ENCODE measurements around the gene ADGRG6. TPM values are rescaled to one million over a fixed set of nuclear protein-coding genes. Genes with fewer than 3 reads are reported as not detected.
"Not testable (repeated sequence)": the region's sequence is repeated elsewhere in the genome, so short reads cannot be mapped to it uniquely, and the experiment has no call there.

ADGRG6 gene
- polyA plus RNA-seq, 1 donor: 41.8 TPM

DNA sequence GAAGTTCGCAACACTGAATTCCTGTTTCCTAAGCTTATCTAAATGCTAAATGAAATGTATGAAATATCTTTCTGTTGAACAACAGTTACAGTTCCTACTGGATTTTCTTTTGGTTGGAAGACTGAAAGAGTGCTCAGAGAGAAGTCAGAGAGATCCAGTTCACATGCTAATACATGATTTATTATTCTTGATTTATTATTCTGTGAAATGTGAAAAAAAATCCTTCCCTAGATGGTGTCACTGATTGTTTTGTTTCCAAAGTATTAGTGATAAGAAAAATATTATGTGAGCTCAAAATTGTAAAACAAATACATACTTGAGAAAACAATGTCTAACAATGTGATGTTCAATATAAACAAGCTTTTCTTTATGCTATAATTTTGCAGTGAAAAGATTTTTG, 42.1 kb downstream of the ADGRG6 start:
- no CpG with 5 or more reads among the region's 1 CpG for WGBS (ENCODE audit: insufficient coverage, low lambda C conversion rate)

DNA sequence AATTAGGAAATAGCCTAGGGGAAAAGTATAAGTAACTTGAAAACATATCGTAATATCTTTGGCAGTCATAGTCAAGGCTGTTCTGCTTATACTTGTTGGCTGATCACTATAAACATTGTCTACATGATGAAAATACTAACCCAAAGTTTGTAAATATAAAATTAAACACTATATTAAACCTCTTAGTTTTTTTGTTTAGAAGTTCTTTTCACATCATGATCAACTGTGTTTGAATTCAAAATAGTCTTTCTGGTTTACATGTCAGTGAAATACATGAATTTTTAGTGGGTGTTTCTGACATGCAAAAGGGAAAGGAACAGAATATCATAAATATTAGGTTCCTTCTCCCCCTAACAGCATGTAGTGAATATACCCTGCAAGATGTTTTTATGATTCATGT, 43.5 kb downstream of the ADGRG6 start:
- Histone ChIP-seq H3K27me3 (ENCODE audit: control insufficient read depth, insufficient read depth, low read length) (no peaks in the 10 kb centered on the region), H3K36me3 (ENCODE audit: control insufficient read depth, insufficient read depth, low read length) (no peaks in the 10 kb centered on the region), H3K4me1 (ENCODE audit: control insufficient read depth, insufficient read depth, low read length) (no peaks in the 10 kb centered on the region), H3K4me3 (ENCODE audit: low read length) (no peak overlapping the region), H3K27ac (ENCODE audit: low read length) (no peak overlapping the region), H3K9me3 (ENCODE audit: control insufficient read depth, low read depth, low read length) (no peaks in the 10 kb centered on the region)
- no peak for DNase-seq
- WGBS (ENCODE audit: insufficient coverage, low lambda C conversion rate): 88% methylated on average over 1 of the region's 1 CpG

More for the DNA sequence above, 42.1 kb downstream of the ADGRG6 start:
- no peak overlapping the region for H3K4me3 ChIP-seq (ENCODE audit: low read length)
- no peak overlapping the region for H3K27ac ChIP-seq (ENCODE audit: low read length)
- H3K36me3 ChIP-seq (ENCODE audit: control insufficient read depth, insufficient read depth, low read length): no peaks in the 10 kb centered on the region
- no peak for DNase-seq
- H3K4me1 ChIP-seq (ENCODE audit: control insufficient read depth, insufficient read depth, low read length): no peaks in the 10 kb centered on the region
- no peaks in the 10 kb centered on the region for H3K9me3 ChIP-seq (ENCODE audit: control insufficient read depth, low read depth, low read length)
- no peaks in the 10 kb centered on the region for H3K27me3 ChIP-seq (ENCODE audit: control insufficient read depth, insufficient read depth, low read length)

DNA sequence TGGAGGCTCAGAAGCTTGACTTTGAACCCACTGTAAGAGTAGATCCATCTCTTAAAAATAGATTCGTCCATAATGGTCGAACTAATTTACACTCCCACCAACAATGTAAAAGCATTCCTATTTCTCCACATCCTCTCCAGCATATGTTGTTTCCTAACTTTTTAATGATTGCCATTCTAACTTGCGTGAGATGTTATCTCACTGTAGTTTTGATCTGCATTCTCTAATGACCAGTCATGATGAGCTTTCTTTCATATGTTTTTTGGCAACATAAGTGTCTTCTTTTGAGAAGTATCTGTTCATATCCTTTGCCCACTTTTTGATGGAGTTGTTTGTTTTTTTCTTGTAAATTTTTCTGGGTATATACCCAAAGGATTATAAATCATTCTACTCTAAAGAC, 44.4 kb downstream of the ADGRG6 start:
- not testable (repeated sequence) for H3K9me3 ChIP-seq (ENCODE audit: control insufficient read depth, low read depth, low read length); H3K27me3 ChIP-seq (ENCODE audit: control insufficient read depth, insufficient read depth, low read length); H3K36me3 ChIP-seq (ENCODE audit: control insufficient read depth, insufficient read depth, low read length); H3K27ac ChIP-seq (ENCODE audit: low read length); H3K4me1 ChIP-seq (ENCODE audit: control insufficient read depth, insufficient read depth, low read length); DNase-seq; H3K4me3 ChIP-seq (ENCODE audit: low read length)
- no CpG with 5 or more reads among the region's 3 CpGs for WGBS (ENCODE audit: insufficient coverage, low lambda C conversion rate)

DNA sequence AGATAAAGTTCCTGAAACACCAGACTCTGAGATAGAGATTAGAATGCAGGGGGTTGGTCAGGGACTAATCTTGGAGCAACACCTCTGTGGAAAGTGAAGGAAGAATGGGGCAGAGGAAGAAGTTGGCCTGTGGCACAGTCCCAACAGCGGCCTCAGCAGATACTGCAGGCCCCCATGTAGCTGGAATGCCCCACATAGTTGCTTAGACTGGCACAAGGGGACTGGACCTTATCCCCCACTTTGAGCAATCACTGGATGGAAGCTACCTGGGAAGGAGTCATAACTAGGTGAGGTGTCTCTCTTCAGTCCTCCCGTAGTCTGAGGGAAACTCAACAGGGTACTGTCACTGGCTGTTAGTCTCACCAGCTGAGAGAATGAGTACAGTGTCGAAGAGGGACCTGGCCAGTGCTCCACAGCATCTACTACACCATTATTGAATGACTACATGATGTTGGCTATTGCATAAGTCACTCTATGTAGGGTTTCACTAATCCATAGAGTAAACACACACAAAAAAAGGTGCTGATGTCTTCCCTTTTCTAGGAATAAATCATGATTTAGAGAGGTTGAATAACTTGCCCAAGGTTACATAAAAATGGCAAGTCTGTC, 47.5 kb downstream of the ADGRG6 start:
- no peaks in the 10 kb centered on the region for H3K4me1 ChIP-seq (ENCODE audit: control insufficient read depth, insufficient read depth, low read length)
- H3K9me3 ChIP-seq (ENCODE audit: control insufficient read depth, low read depth, low read length): peaks cover 4% of the 10 kb centered on the region
- no peak overlapping the region for H3K27ac ChIP-seq (ENCODE audit: low read length)
- no CpG with 5 or more reads among the region's 3 CpGs for WGBS (ENCODE audit: insufficient coverage, low lambda C conversion rate)
- no peaks in the 10 kb centered on the region for H3K36me3 ChIP-seq (ENCODE audit: control insufficient read depth, insufficient read depth, low read length)
- H3K4me3 ChIP-seq (ENCODE audit: low read length): no peak overlapping the region
- DNase-seq: no peak
- no peaks in the 10 kb centered on the region for H3K27me3 ChIP-seq (ENCODE audit: control insufficient read depth, insufficient read depth, low read length)

DNA sequence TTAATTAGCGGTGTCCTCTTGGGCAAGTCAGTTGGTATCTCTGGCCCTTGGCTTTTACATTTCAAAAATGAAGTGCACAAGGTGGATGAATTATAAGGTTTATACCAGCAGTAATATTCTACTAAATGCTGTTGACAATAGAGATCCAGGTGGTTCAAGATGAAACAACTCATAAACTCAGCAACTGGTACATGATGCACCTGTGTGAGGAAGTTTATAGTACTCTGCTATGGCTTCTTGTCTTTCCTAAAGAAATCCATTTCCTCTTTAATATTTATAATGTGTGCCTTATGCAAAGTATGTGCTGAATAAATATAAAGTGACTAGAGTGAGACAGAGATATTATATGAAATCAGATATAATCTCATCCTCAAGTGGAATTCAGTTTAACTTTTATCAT, 48.5 kb downstream of the ADGRG6 start:
- no peaks in the 10 kb centered on the region for H3K36me3 ChIP-seq (ENCODE audit: control insufficient read depth, insufficient read depth, low read length)
- H3K27ac ChIP-seq (ENCODE audit: low read length): no peak overlapping the region
- no peaks in the 10 kb centered on the region for H3K4me1 ChIP-seq (ENCODE audit: control insufficient read depth, insufficient read depth, low read length)
- H3K9me3 ChIP-seq (ENCODE audit: control insufficient read depth, low read depth, low read length): peaks cover 4% of the 10 kb centered on the region
- H3K4me3 ChIP-seq (ENCODE audit: low read length): no peak overlapping the region
- H3K27me3 ChIP-seq (ENCODE audit: control insufficient read depth, insufficient read depth, low read length): no peaks in the 10 kb centered on the region
- DNase-seq: no peak
- 100% methylated on average over 1 of the region's 1 CpG for WGBS (ENCODE audit: insufficient coverage, low lambda C conversion rate)

DNA sequence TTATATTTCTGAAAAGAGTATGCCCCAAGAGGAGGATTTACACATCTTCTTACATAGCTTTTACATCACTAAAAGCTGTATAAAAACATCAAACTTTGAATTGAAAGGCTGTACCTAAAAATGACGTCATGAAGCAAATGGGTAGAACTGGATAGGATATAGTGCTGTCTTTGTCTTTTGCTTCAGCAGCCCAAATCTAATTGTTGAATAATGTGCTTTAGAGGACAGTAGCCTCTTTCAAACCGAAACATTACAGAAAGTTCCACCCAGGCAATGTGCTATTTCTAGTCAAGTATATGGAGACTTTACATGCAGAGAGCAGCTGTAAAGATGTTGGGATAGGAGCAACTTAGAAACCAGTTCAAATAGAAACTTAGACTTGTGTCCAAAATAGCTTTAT, 51.9 kb downstream of the ADGRG6 start:
- WGBS (ENCODE audit: insufficient coverage, low lambda C conversion rate): no CpG with 5 or more reads among the region's 2 CpGs
- no peak overlapping the region for H3K27ac ChIP-seq (ENCODE audit: low read length)

DNA sequence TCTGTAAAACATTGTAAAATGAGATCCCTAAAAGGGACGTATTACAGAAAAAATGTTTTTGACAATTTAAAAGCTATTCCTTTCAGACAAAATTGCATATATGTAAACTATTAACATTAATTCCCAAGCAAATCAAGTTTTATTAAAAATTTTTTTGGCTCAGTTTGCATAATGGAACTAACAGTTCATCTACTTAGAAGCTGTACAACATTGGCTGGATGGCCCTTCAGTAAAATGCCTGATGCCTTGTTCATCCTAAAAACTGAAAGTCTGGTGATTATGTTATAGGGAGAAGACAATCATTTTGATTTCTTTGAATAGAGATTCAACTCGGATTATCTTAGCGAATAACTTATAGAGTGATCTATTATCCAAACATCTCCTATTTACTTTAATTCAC, 52.8 kb downstream of the ADGRG6 start:
- no peak for DNase-seq
- Histone ChIP-seq H3K36me3 (ENCODE audit: control insufficient read depth, insufficient read depth, low read length) (no peaks in the 10 kb centered on the region), H3K4me1 (ENCODE audit: control insufficient read depth, insufficient read depth, low read length) (no peaks in the 10 kb centered on the region), H3K9me3 (ENCODE audit: control insufficient read depth, low read depth, low read length) (peaks cover 4% of the 10 kb centered on the region), H3K4me3 (ENCODE audit: low read length) (no peak overlapping the region), H3K27me3 (ENCODE audit: control insufficient read depth, insufficient read depth, low read length) (no peaks in the 10 kb centered on the region), H3K27ac (ENCODE audit: low read length) (no peak overlapping the region)
- WGBS (ENCODE audit: insufficient coverage, low lambda C conversion rate): no CpG with 5 or more reads among the region's 3 CpGs

More for the DNA sequence above, 51.9 kb downstream of the ADGRG6 start:
- Histone ChIP-seq H3K4me3 (ENCODE audit: low read length) (no peak overlapping the region), H3K9me3 (ENCODE audit: control insufficient read depth, low read depth, low read length) (peaks cover 4% of the 10 kb centered on the region), H3K36me3 (ENCODE audit: control insufficient read depth, insufficient read depth, low read length) (no peaks in the 10 kb centered on the region), H3K27me3 (ENCODE audit: control insufficient read depth, insufficient read depth, low read length) (no peaks in the 10 kb centered on the region), H3K4me1 (ENCODE audit: control insufficient read depth, insufficient read depth, low read length) (no peaks in the 10 kb centered on the region)
- no peak for DNase-seq

DNA sequence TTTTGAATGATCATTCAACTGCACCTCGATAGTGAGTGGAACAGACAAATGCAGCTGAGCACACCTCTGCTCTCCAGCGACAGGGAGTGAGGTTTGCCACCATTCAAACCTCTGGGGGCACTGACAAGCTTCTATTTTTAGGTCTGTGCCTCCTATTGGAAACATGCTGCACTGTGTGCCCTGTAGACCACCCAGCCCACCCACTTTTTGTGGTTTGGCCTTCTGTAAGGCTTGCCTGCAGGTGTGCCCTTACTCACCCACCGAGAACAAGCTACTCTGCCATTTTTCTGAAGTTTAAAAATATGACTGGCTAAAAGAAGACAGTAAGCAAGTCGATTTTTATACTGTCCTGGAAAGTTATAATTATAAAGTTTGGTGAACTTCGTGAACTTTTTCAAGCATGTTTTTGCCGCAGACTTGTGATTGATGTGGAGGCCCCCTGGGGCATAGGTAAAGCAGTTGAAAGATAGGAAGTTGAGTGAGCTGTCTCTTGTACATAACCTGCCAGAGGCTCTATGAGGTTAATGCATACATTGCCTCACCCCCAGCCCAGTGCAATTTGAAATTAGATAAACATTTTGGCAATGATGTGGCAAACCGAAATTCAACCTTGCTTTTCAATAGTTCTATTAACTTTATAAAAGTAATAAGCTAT, 53.8 kb downstream of the ADGRG6 start:
- H3K27ac ChIP-seq (ENCODE audit: low read length): no peak overlapping the region
- no peak for DNase-seq
- H3K4me3 ChIP-seq (ENCODE audit: low read length): no peak overlapping the region
- H3K4me1 ChIP-seq (ENCODE audit: control insufficient read depth, insufficient read depth, low read length): no peaks in the 10 kb centered on the region
- no CpG with 5 or more reads among the region's 7 CpGs for WGBS (ENCODE audit: insufficient coverage, low lambda C conversion rate)
- H3K27me3 ChIP-seq (ENCODE audit: control insufficient read depth, insufficient read depth, low read length): no peaks in the 10 kb centered on the region
- peaks cover 4% of the 10 kb centered on the region for H3K9me3 ChIP-seq (ENCODE audit: control insufficient read depth, low read depth, low read length)
- H3K36me3 ChIP-seq (ENCODE audit: control insufficient read depth, insufficient read depth, low read length): no peaks in the 10 kb centered on the region

DNA sequence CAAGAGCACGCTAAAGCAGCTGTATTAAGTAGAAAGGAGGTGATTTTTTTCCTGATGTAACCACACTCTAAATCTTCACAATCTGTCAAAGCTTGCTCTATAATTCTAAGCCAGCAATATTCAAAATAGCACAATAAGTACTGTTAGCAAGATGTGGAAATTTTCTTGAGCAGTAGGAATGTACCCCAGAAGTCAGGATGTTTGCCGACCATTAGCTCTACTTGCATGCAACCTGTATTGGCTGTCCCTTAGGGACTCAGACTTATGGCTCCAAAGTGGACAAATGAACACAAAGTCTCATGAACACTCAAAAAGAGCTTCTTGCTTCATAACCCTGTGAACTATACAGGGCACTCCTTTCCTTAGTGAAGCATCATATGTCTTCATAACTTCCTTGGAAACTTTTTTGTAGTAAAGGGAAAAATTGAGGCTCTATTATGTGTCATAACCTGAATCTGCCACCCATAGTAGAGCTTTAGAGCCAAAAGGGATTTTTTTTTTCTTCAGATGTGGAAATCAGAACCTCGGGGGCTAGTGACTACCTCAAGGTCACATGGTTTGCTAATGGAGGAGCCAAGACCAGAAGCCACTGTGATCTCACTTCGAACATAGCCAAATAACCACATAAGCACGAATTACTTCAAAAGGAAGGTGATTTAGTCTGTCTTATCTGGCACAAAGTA, 54.5 kb downstream of the ADGRG6 start:
- WGBS (ENCODE audit: insufficient coverage, low lambda C conversion rate): 83% methylated on average over 1 of the region's 5 CpGs
- Histone ChIP-seq H3K9me3 (ENCODE audit: control insufficient read depth, low read depth, low read length) (no peaks in the 10 kb centered on the region), H3K4me3 (ENCODE audit: low read length) (no peak overlapping the region)

DNA sequence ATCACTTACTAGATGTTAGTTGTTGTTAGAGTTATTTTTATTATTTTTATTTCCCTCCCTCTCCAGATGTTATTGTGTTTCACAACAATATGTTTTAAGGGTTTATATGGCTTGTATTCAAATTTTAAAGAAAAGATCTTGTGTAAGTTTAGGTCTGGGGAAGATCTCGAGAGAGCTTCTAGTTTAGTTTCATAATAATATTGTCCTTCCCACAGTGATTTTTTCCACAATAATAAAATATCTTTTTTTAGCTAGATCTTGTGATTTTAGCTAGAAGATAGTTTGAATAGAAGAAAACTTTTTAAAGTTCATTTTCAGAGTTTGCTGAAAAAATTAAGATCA, 55.0 kb downstream of the ADGRG6 start:
- no peaks in the 10 kb centered on the region for H3K27me3 ChIP-seq (ENCODE audit: control insufficient read depth, insufficient read depth, low read length)
- WGBS (ENCODE audit: insufficient coverage, low lambda C conversion rate): no CpG with 5 or more reads among the region's 1 CpG
- no peak overlapping the region for H3K4me3 ChIP-seq (ENCODE audit: low read length)
- no peak for DNase-seq
- no peaks in the 10 kb centered on the region for H3K9me3 ChIP-seq (ENCODE audit: control insufficient read depth, low read depth, low read length)
- H3K4me1 ChIP-seq (ENCODE audit: control insufficient read depth, insufficient read depth, low read length): peaks cover 5% of the 10 kb centered on the region
- no peaks in the 10 kb centered on the region for H3K36me3 ChIP-seq (ENCODE audit: control insufficient read depth, insufficient read depth, low read length)
- no peak overlapping the region for H3K27ac ChIP-seq (ENCODE audit: low read length)

More for the DNA sequence above, 54.5 kb downstream of the ADGRG6 start:
- Histone ChIP-seq H3K4me1 (ENCODE audit: control insufficient read depth, insufficient read depth, low read length) (peaks cover 2% of the 10 kb centered on the region), H3K27me3 (ENCODE audit: control insufficient read depth, insufficient read depth, low read length) (no peaks in the 10 kb centered on the region), H3K36me3 (ENCODE audit: control insufficient read depth, insufficient read depth, low read length) (no peaks in the 10 kb centered on the region), H3K27ac (ENCODE audit: low read length) (no peak overlapping the region)
- no peak for DNase-seq

DNA sequence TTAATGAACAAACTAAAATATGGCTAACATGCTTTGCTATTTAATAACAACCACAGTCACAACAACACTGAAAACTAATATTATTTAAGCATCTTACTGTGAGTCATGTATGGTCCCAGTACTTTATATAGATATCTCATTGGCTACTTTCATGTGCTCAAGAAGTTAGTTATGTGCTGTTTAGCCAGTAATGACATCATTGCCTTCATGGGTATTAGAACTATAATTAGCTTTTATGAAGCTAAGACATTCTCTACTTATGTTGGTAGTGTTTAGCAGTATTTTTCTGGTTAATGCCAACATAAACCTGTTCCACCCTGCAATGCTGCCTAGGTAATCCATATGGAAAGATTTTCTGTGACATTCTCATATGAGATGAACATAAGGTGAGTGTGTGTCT, 56.1 kb downstream of the ADGRG6 start:
- H3K4me3 ChIP-seq (ENCODE audit: low read length): no peak overlapping the region
- H3K9me3 ChIP-seq (ENCODE audit: control insufficient read depth, low read depth, low read length): no peaks in the 10 kb centered on the region
- H3K4me1 ChIP-seq (ENCODE audit: control insufficient read depth, insufficient read depth, low read length): peaks cover 9% of the 10 kb centered on the region
- DNase-seq: no peak
- no peaks in the 10 kb centered on the region for H3K27me3 ChIP-seq (ENCODE audit: control insufficient read depth, insufficient read depth, low read length)
- H3K36me3 ChIP-seq (ENCODE audit: control insufficient read depth, insufficient read depth, low read length): no peaks in the 10 kb centered on the region
- no peak overlapping the region for H3K27ac ChIP-seq (ENCODE audit: low read length)

Data from large intestine (tissue), 3 donors.